Liver (tissue), 9 donors: ENCODE measurements around the gene SLC9A3. TPM values are rescaled to one million over a fixed set of nuclear protein-coding genes. Genes with fewer than 3 reads are reported as not detected.

Experiments
- DNase-seq: peaks from one replicate; pipeline ENCODE4 v3.0.0-alpha.2; 2017; ENCODE audit warnings: low spot score
- H3K27ac ChIP-seq, 2 donors: one replicate each; pipeline ENCODE4 v1.7.0; 2013; ENCODE audit warnings: inconsistent platforms in 2 of 2, low read length in 2 of 2, control low read depth in 1 of 2, low read depth in 1 of 2, mild to moderate bottlenecking in 1 of 2
- H3K27me3 ChIP-seq, 4 donors: one replicate each; pipeline versions ENCODE4 v1.6.1 to v1.7.0; 2013; ENCODE audit warnings: low read length in 3 of 4, inconsistent platforms in 1 of 4, mild to moderate bottlenecking in 1 of 4, moderate library complexity in 1 of 4; ENCODE audit not compliant: control insufficient read depth in 4 of 4, insufficient read depth in 4 of 4
- H3K36me3 ChIP-seq, 4 donors: one replicate each; pipeline versions ENCODE4 v1.6.1 to v1.7.0; 2013; ENCODE audit warnings: low read length in 3 of 4, mild to moderate bottlenecking in 3 of 4, low read depth in 1 of 4, moderate library complexity in 1 of 4; ENCODE audit not compliant: control insufficient read depth in 4 of 4, insufficient read depth in 3 of 4
- H3K4me1 ChIP-seq, 4 donors: one replicate each; pipeline versions ENCODE4 v1.6.1 to v1.7.0; 2013; ENCODE audit warnings: low read length in 3 of 4, mild to moderate bottlenecking in 3 of 4, moderate library complexity in 1 of 4; ENCODE audit not compliant: control insufficient read depth in 4 of 4, insufficient read depth in 4 of 4
- H3K4me3 ChIP-seq, 3 donors: one replicate each; pipeline versions ENCODE4 v1.6.1 to v1.7.0; 2013; ENCODE audit warnings: low read length in 3 of 3, control low read depth in 1 of 3, low read depth in 1 of 3, mild to moderate bottlenecking in 1 of 3
- H3K9ac ChIP-seq, 2 donors: one replicate each; pipeline ENCODE4 v1.7.0; 2013; ENCODE audit warnings: low read length in 2 of 2, mild to moderate bottlenecking in 2 of 2, moderate library complexity in 2 of 2, control low read depth in 1 of 2, low read depth in 1 of 2
- H3K9me3 ChIP-seq, 4 donors: one replicate each; pipeline versions ENCODE4 v1.6.1 to v1.7.0; 2013; ENCODE audit warnings: low read length in 3 of 4; ENCODE audit not compliant: control insufficient read depth in 4 of 4
- ATF3 ChIP-seq: IDR thresholded peaks from 2 replicates; pipeline ENCODE4 v1.6.1; 2016; ENCODE audit warnings: antibody characterized with exemption
- CTCF ChIP-seq: fragments of 150-350 bp; IDR thresholded peaks from 2 replicates; pipeline ENCODE4 v1.5.1; 2017; ENCODE audit warnings: improper control_type of control experiment, low read depth, low read length; ENCODE audit not compliant: missing input control
- EGR1 ChIP-seq, 2 donors: IDR thresholded peaks; 2 replicates each; pipeline ENCODE4 v1.6.1; 2016 to 2018; ENCODE audit warnings: antibody characterized with exemption in 2 of 2, low read depth in 2 of 2
- FOXA1 ChIP-seq: IDR thresholded peaks from 2 replicates; pipeline ENCODE4 v1.6.1; 2016; ENCODE audit warnings: antibody characterized with exemption
- GABPA ChIP-seq, 2 donors: IDR thresholded peaks in 1 of 2; conservative IDR thresholded peaks in 1 of 2; 2 replicates each; pipeline ENCODE4 v1.6.1; 2016; ENCODE audit warnings: antibody characterized with exemption in 2 of 2, mild to moderate bottlenecking in 1 of 2, moderate library complexity in 1 of 2
- HNF4A ChIP-seq, 2 donors: conservative IDR thresholded peaks; 2 replicates each; pipeline ENCODE4 v1.6.1; 2016; ENCODE audit warnings: antibody characterized with exemption in 2 of 2, mild to moderate bottlenecking in 2 of 2
- HNF4G ChIP-seq: IDR thresholded peaks from 2 replicates; pipeline ENCODE4 v1.6.1; 2016; ENCODE audit warnings: antibody characterized with exemption
- JUND ChIP-seq, 2 donors: IDR thresholded peaks; 2 replicates each; pipeline ENCODE4 v1.6.1; 2016; ENCODE audit warnings: antibody characterized with exemption in 2 of 2
- MAX ChIP-seq: IDR thresholded peaks from 2 replicates; pipeline ENCODE4 v1.6.1; 2016; ENCODE audit warnings: antibody characterized with exemption
- NR2F2 ChIP-seq: IDR thresholded peaks from 2 replicates; pipeline ENCODE4 v1.6.1; 2016; ENCODE audit warnings: antibody characterized with exemption
- RAD21 ChIP-seq, 2 donors: IDR thresholded peaks; 2 replicates each; pipeline ENCODE4 v1.6.1; 2016; ENCODE audit warnings: antibody characterized with exemption in 2 of 2, mild to moderate bottlenecking in 2 of 2
- REST ChIP-seq: IDR thresholded peaks from 2 replicates; pipeline ENCODE4 v1.6.1; 2016; ENCODE audit warnings: antibody characterized with exemption, mild to moderate bottlenecking
- RXRA ChIP-seq, 2 donors: IDR thresholded peaks; 2 replicates each; pipeline ENCODE4 v1.6.1; 2017 to 2018; ENCODE audit warnings: antibody characterized with exemption in 2 of 2, mild to moderate bottlenecking in 1 of 2
- SP1 ChIP-seq: IDR thresholded peaks from 2 replicates; pipeline ENCODE4 v1.6.1; 2018; ENCODE audit warnings: antibody characterized with exemption, mild to moderate bottlenecking
- TAF1 ChIP-seq: conservative IDR thresholded peaks from 2 replicates; pipeline ENCODE4 v1.6.1; 2016; ENCODE audit warnings: antibody characterized with exemption, mild to moderate bottlenecking
- ZBTB33 ChIP-seq: IDR thresholded peaks from 2 replicates; pipeline ENCODE4 v1.6.1; 2016; ENCODE audit warnings: antibody characterized with exemption
- WGBS: extraction: QIAGEN DNeasy Blood & Tissue Kit; methylation state at CpG from one replicate; pipeline ENCODE4 v1.1.7; 2013; 5-methylcytosine and 5-hydroxymethylcytosine counted together
- polyA plus RNA-seq, 2 donors: library from polyadenylated mRNA; stranded (reverse) in 1 of 2; unstranded in 1 of 2; fragments of 200-250 nt in 1 of 2; fragments of >200 nt in 1 of 2; fragmentation: Nextera tagmentation in 1 of 2; extraction: Ambion mirVana in 1 of 2; gene quantifications; one replicate each; pipeline versions ENCODE4 v1.2.1 to v1.2.3, GENCODE V29; 2013 to 2015
- total RNA-seq, 2 donors: library from RNA; depleted of rRNA; stranded (reverse); fragments of >200 nt; gene quantifications; one replicate each; pipeline ENCODE4 v1.2.3, GENCODE V29; 2014
- donor health status: healthy.
- donor health status: healthy.
- donor health status: healthy.
- donor health status: healthy.
- donor health status: healthy.

SLC9A3 gene
- total and polyA plus RNA-seq, 4 donors, result 0.31 to 1.0 (median 0.67) TPM

- Histone ChIP-seq H3K4me3 (peak overlapping the region in 1 of 3 donors; percentile 18), H3K27ac (no peak overlapping the region), H3K9ac (no peak overlapping the region), H3K4me1 (peaks cover 0 to 13% (median 5%) of the 10 kb centered on the region in 4 donors), H3K36me3 (no peaks in the 10 kb centered on the region), H3K27me3 (peaks cover 2 to 38% (median 6%) of the 10 kb centered on the region in 4 donors), H3K9me3 (no peaks in the 10 kb centered on the region)
- 3% methylated on average over 69 of the region's 69 CpGs for WGBS
- TF ChIP-seq MAX, result no peak
- TF ChIP-seq ATF3, result no peak
- TF ChIP-seq HNF4A (conservative IDR thresholded peaks at IDR 0.05), result no peak
- no peak for TF ChIP-seq HNF4G
- no peak for DNase-seq
Observed at GRCh38 chr5:523441-524222, 617 bp downstream of the SLC9A3 start.

GRCh38 chr5:522899-523440, 1.3 kb downstream of the SLC9A3 start:
- Histone ChIP-seq H3K4me3 (no peak overlapping the region), H3K9ac (no peak overlapping the region), H3K9me3 (no peaks in the 10 kb centered on the region), H3K27me3 (peaks cover 3 to 35% (median 7%) of the 10 kb centered on the region in 4 donors), H3K4me1 (peaks cover 0 to 13% (median 5%) of the 10 kb centered on the region in 4 donors), H3K27ac (no peak overlapping the region), H3K36me3 (no peaks in the 10 kb centered on the region)
- WGBS, result 20% methylated on average over 21 of the region's 21 CpGs
- TF ChIP-seq CTCF (no peak), NR2F2 (no peak), JUND (IDR thresholded peaks at IDR 0.05) (no peak), ZBTB33 (no peak), RAD21 (IDR thresholded peaks at IDR 0.05) (no peak), MAX (no peak), RXRA (IDR thresholded peaks at IDR 0.05) (no peak), SP1 (no peak), HNF4G (no peak)
- DNase-seq, result no peak

- Histone ChIP-seq H3K27me3 (peaks cover 3 to 34% (median 8%) of the 10 kb centered on the region in 4 donors), H3K4me3 (no peak overlapping the region), H3K9me3 (no peaks in the 10 kb centered on the region), H3K36me3 (no peaks in the 10 kb centered on the region), H3K27ac (no peak overlapping the region), H3K9ac (no peak overlapping the region), H3K4me1 (peaks cover 0 to 13% (median 5%) of the 10 kb centered on the region in 4 donors)
- DNase-seq, result no peak
- 47% methylated on average over 16 of the region's 16 CpGs for WGBS
- TF ChIP-seq EGR1 (IDR thresholded peaks at IDR 0.05; ENCODE audit: low read depth in 2 of 2) (no peak), GABPA (IDR thresholded peaks at IDR 0.05 in 1 of 2, conservative IDR thresholded peaks at IDR 0.05 in 1 of 2) (no peak), RAD21 (IDR thresholded peaks at IDR 0.05) (no peak), JUND (IDR thresholded peaks at IDR 0.05) (no peak), REST (no peak), SP1 (no peak), ZBTB33 (no peak), TAF1 (no peak), FOXA1 (no peak), HNF4A (conservative IDR thresholded peaks at IDR 0.05) (no peak)
Observed at GRCh38 chr5:522116-522515, 2.1 kb downstream of the SLC9A3 start.
